H1 (cell line): Measurements from ENCODE around the gene PAQR5. TPM values are rescaled to one million over a fixed set of nuclear protein-coding genes. Genes with fewer than 3 reads are reported as not detected.

Experiments used
- BCL11A ChIP-seq, 2 experiments: IDR thresholded peaks; one replicate each; pipeline ENCODE4 v1.6.1; 2011; ENCODE audit warnings: low read depth in 2 of 2, low read length in 2 of 2, mild to moderate bottlenecking in 2 of 2
- CHD7 ChIP-seq: fragments of 300-600 bp; sonication (generic); IDR thresholded peaks from 2 replicates; pipeline ENCODE4 v1.7.1; 2012; ENCODE audit warnings: low read length, moderate library complexity, mild to moderate bottlenecking, inconsistent platforms; ENCODE audit not compliant: insufficient replicate concordance
- CTBP2 ChIP-seq: IDR thresholded peaks from 2 replicates; pipeline ENCODE4 v1.7.0; 2011; ENCODE audit warnings: borderline replicate concordance, mild to moderate bottlenecking, moderate library complexity, mixed read lengths, low read length; ENCODE audit not compliant: insufficient read depth, insufficient read length
- EGR1 ChIP-seq: IDR thresholded peaks from 2 replicates; pipeline ENCODE4 v1.6.1; 2011; ENCODE audit warnings: low read depth, low read length, borderline replicate concordance
- EP300 ChIP-seq, 2 experiments: IDR thresholded peaks; 1 replicate in 1 of 2; 2 replicates in 1 of 2; pipeline ENCODE4 v1.6.1; 2011 to 2012; ENCODE audit warnings: low read depth in 2 of 2, low read length in 2 of 2, mild to moderate bottlenecking in 2 of 2, borderline replicate concordance in 1 of 2, inconsistent platforms in 1 of 2, moderate library complexity in 1 of 2
- FOSL1 ChIP-seq: IDR thresholded peaks from 2 replicates; pipeline ENCODE4 v1.6.1; 2011; ENCODE audit warnings: mild to moderate bottlenecking, low read depth, low read length, moderate library complexity; ENCODE audit not compliant: insufficient read depth
- GABPA ChIP-seq: IDR thresholded peaks from 2 replicates; pipeline ENCODE4 v1.6.1; 2011; ENCODE audit warnings: mild to moderate bottlenecking, low read length, moderate library complexity, borderline replicate concordance; ENCODE audit not compliant: insufficient read depth
- PHF8 ChIP-seq: fragments of 200-600 bp; sonication (generic); conservative IDR thresholded peaks from 2 replicates; pipeline ENCODE4 v1.7.1; 2012; ENCODE audit warnings: low read depth, mild to moderate bottlenecking, inconsistent platforms, low read length, moderate library complexity
- POU5F1 ChIP-seq: IDR thresholded peaks from 2 replicates; pipeline ENCODE4 v1.6.1; 2011; ENCODE audit warnings: low read depth, mild to moderate bottlenecking, low read length, moderate library complexity
- SIRT6 ChIP-seq: IDR thresholded peaks from one replicate; pipeline ENCODE4 v1.7.1; 2012; ENCODE audit warnings: low read length, inconsistent platforms
- TCF12 ChIP-seq: IDR thresholded peaks from 2 replicates; pipeline ENCODE4 v1.6.1; 2011; ENCODE audit warnings: low read depth, mild to moderate bottlenecking, low read length
- polyA plus RNA-seq, 7 experiments: library from polyadenylated mRNA; depleted of rRNA in 3 of 7; stranded (reverse) in 5 of 7; unstranded in 2 of 7; fragments of >200 nt in 5 of 7; fragments of 200-250 nt in 2 of 7; gene quantifications; 1 replicate in 5 of 7; 2 replicates in 1 of 7; 4 replicates in 1 of 7; pipeline versions ENCODE4 v1.2.1 to v1.2.3, GENCODE V29; 2011 to 2013; ENCODE audit warnings: missing spikeins in 2 of 7, mixed read lengths in 2 of 7
- total RNA-seq: library from RNA; stranded (reverse); fragmentation: NEBNext Ultra II Directional; extraction: Animal tissue kit (Norgen Biotek cat#: 25700); gene quantifications from 2 replicates; pipeline ENCODE4 v1.2.1, GENCODE V29; 2021

Gene PAQR5
- total and polyA plus RNA-seq, 2 of the 8 experiments (the other 6 are each of a cell fraction or from before 2014, with no cell fraction given) = 8.7 to 18.1 TPM

- TF ChIP-seq CHD7 (no peak), BCL11A (IDR thresholded peaks at IDR 0.05; ENCODE audit: low read depth in 2 of 2, low read length in 2 of 2) (no peak), TCF12 (no peak), FOSL1 (no peak), EP300 (IDR thresholded peaks at IDR 0.05; ENCODE audit: borderline replicate concordance in 1 of 2, low read depth in 2 of 2, low read length in 2 of 2) (no peak), SIRT6 (no peak), PHF8 (no peak), CTBP2 (no peak), POU5F1 (no peak), GABPA (no peak), EGR1 (no peak)
These were observed 45.6 kb upstream of the PAQR5 start (continued) for GRCh38 chr15:69253156-69253555.
